HG03442 (cell line): ENCODE data around the gene SLC45A3.
"Not testable (repeated sequence)": the region's sequence is repeated elsewhere in the genome, so short reads cannot be mapped to it uniquely, and the experiment has no call there.

Experiments used
- ATAC-seq: cut with Tn5 transposase; IDR thresholded peaks from one replicate; pipeline ENCODE4 v1.9.1; 2021; ENCODE audit warnings: mild to moderate bottlenecking, moderate library complexity; ENCODE audit not compliant: unreplicated experiment

Gene SLC45A3

GRCh38 chr1:205639567-205639966, 40.7 kb downstream of the SLC45A3 start:
- no peak for ATAC-seq

GRCh38 chr1:205637854-205638468, 42.3 kb downstream of the SLC45A3 start:
- ATAC-seq: no peak

- ATAC-seq: no peak
These were observed 43.6 kb downstream of the SLC45A3 start for GRCh38 chr1:205636732-205637131.

- ATAC-seq: not testable (repeated sequence)
These were observed 44.2 kb downstream of the SLC45A3 start for GRCh38 chr1:205636138-205636530.

- no peak for ATAC-seq
These were observed 46.8 kb downstream of the SLC45A3 start for GRCh38 chr1:205633421-205633976.

GRCh38 chr1:205632669-205633169, 47.6 kb downstream of the SLC45A3 start:
- ATAC-seq: no peak

GRCh38 chr1:205631768-205632668, 48.3 kb downstream of the SLC45A3 start, which contains the start of gene ELK4:
Gene ELK4, minus strand, starts transcription at chr1:205632011. Its CDS starts 8,129 bp downstream, at chr1:205623882.
- ATAC-seq: peak; percentile 82

GRCh38 chr1:205631010-205631767, 49.1 kb downstream of the SLC45A3 start:
- peak; percentile 52 for ATAC-seq

- no peak for ATAC-seq
These were observed 49.7 kb downstream of the SLC45A3 start for GRCh38 chr1:205630651-205631009.

GRCh38 chr1:205630241-205630640, 50.1 kb downstream of the SLC45A3 start:
- no peak for ATAC-seq

- ATAC-seq: no peak
These were observed 50.6 kb downstream of the SLC45A3 start for GRCh38 chr1:205629751-205630150.

- no peak for ATAC-seq
These were observed 52.4 kb downstream of the SLC45A3 start for GRCh38 chr1:205627956-205628355.

GRCh38 chr1:205626216-205626615, 54.1 kb downstream of the SLC45A3 start:
- ATAC-seq: no peak

- no peak for ATAC-seq
These were observed 56.7 kb downstream of the SLC45A3 start for GRCh38 chr1:205623646-205624045.

GRCh38 chr1:205620269-205620668, 60.0 kb downstream of the SLC45A3 start:
- ATAC-seq: no peak

GRCh38 chr1:205619376-205619775, 60.9 kb downstream of the SLC45A3 start:
- no peak for ATAC-seq

GRCh38 chr1:205616563-205617293, 63.6 kb downstream of the SLC45A3 start:
- peak; percentile 50 for ATAC-seq

GRCh38 chr1:205615789-205616188, 64.5 kb downstream of the SLC45A3 start:
- ATAC-seq: no peak

GRCh38 chr1:205613854-205614412, 66.4 kb downstream of the SLC45A3 start:
- no peak for ATAC-seq

GRCh38 chr1:205612556-205612955, 67.8 kb downstream of the SLC45A3 start:
- ATAC-seq: no peak
